Stimulated activated CD8-positive, alpha-beta memory T cell treated with anti-CD3 and anti-CD28 coated beads, Interleukin-15, amount 100 ng/mL, for 4 hours (primary cell): ENCODE results near the gene CRB1.

Source experiments
- DNase-seq, 2 donors: peaks; one replicate each; pipeline ENCODE4 v3.0.0-alpha.2; 2020; ENCODE audit warnings: low read depth in 2 of 2

CRB1 gene

GRCh38 chr1:197526736-197527371, 258.8 kb downstream of the CRB1 start:
- no peak for DNase-seq
